Measurements from ENCODE around the gene CGB1. TPM values are rescaled to one million over a fixed set of nuclear protein-coding genes. Genes with fewer than 3 reads are reported as not detected.
"Not testable (repeated sequence)": the region's sequence is repeated elsewhere in the genome, so short reads cannot be mapped to it uniquely, and the experiment has no call there.

CGB1 gene
- total RNA-seq = not detected in 2 replicates

DNA sequence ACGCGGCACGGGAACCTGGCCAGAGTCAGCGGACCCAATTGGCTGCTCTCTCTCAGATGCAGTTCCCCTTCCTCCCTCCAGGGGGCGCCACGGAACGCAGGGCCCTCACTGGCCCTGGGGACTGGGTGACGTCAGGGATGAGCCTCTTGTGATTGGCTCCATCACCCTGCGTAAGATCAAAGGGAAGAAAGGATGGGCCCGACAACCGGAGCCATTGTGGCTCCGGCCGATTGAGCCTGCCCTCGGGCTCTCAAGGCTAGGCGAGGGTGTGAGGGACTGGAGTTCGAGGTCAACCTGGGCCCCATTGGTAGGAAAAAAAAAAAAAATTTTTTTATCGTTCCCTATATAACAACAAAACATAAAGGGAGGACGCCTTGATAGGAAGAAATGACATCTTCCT, at the start of gene CGB1:
CGB1 (minus strand) TSS at position 81 of the 400 bp plus-strand sequence. CDS start 184 bp downstream, outside the sequence.
- intact Hi-C loops (cut with micrococcal nuclease); DNase-seq; H3K4me3 Mint-ChIP-seq; POLR2A ChIA-PET; H3K36me3 Mint-ChIP-seq (ENCODE audit: low read depth); CTCF ChIA-PET; H3K27ac Mint-ChIP-seq; ATAC-seq (ENCODE audit: low read depth); H3K27me3 Mint-ChIP-seq; H3K9me3 Mint-ChIP-seq; H3K4me1 Mint-ChIP-seq: not testable (repeated sequence)

DNA sequence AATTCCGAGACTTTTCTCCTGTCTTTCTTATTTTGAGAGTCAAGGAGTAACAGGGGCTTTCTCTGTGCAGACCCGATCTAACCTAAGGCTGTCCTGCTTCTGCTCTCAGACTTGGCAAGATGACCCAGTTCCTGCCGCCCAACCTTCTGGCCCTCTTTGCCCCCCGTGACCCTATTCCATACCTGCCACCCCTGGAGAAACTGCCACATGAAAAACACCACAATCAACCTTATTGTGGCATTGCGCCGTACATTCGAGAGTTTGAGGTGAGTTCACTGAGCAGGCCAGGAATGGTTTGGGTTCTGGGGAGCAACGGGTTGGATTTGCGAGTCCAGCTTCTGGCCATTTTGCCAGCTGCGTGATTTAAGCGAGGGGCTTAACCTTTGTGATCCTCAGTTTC, 49.6 kb upstream of the CGB1 start:
- peak overlapping the region; percentile 93 for H3K27ac Mint-ChIP-seq
- H3K4me3 Mint-ChIP-seq = peak overlapping the region; percentile 93
- DNase-seq = no peak
- H3K9me3 Mint-ChIP-seq = no peaks in the 10 kb centered on the region
- ATAC-seq (ENCODE audit: low read depth) = no peak
- peaks cover 6% of the 10 kb centered on the region for H3K27me3 Mint-ChIP-seq
- intact Hi-C loops (cut with micrococcal nuclease) = loop anchor here (10.0 kb wide), 1 partner anchor 301 kb away; no protein-coding TSS in a partner anchor
- POLR2A ChIA-PET = interaction anchor here (0.6 to 1.0 kb wide), 3 partner anchors 10 to 28 kb away, joined by 3 to 5 read pairs (median 4); partner anchors contain the start of gene LIN7B
- TF ChIP-seq, protein P1, sequence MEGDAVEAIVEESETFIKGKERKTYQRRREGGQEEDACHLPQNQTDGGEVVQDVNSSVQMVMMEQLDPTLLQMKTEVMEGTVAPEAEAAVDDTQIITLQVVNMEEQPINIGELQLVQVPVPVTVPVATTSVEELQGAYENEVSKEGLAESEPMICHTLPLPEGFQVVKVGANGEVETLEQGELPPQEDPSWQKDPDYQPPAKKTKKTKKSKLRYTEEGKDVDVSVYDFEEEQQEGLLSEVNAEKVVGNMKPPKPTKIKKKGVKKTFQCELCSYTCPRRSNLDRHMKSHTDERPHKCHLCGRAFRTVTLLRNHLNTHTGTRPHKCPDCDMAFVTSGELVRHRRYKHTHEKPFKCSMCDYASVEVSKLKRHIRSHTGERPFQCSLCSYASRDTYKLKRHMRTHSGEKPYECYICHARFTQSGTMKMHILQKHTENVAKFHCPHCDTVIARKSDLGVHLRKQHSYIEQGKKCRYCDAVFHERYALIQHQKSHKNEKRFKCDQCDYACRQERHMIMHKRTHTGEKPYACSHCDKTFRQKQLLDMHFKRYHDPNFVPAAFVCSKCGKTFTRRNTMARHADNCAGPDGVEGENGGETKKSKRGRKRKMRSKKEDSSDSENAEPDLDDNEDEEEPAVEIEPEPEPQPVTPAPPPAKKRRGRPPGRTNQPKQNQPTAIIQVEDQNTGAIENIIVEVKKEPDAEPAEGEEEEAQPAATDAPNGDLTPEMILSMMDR (IDR thresholded peaks at IDR 0.05) = no peak
- peaks cover 48% of the 10 kb centered on the region for H3K36me3 Mint-ChIP-seq (ENCODE audit: low read depth)
- peaks cover 43% of the 10 kb centered on the region for H3K4me1 Mint-ChIP-seq
- CTCF ChIA-PET = interaction anchor here (1.2 to 3.7 kb wide), 2 partner anchors 12 to 27 kb away, joined by 4 to 18 read pairs; no protein-coding TSS in a partner anchor

DNA sequence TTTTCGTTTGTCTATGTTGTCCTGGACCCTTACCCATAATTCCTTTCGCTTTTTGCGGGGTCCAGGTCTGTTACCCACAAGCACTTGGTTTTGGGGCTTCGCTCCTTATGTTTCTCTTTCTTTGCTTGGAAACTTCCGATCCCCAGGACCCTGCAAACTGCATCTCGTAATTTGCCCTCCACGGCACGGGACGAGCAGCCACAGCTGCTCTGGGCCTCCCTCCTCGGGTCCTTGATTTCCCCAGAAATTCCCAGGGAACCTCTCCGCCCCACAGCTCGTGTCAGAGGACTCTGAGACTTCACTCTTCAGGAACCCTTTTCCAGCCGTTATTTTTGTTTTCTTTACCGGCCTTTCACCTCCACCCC, 49.2 kb upstream of the CGB1 start:
- ATAC-seq (ENCODE audit: low read depth) (no peak), DNase-seq (no peak)
- TF ChIP-seq, protein P1 (IDR thresholded peaks at IDR 0.05) = no peak
- H3K27me3 Mint-ChIP-seq = peaks cover 6% of the 10 kb centered on the region
- ChIA-PET POLR2A (interaction anchor here (1.0 kb wide), 1 partner anchor 12 kb away, joined by 4 read pairs; no protein-coding TSS in a partner anchor), CTCF (interaction anchor here (1.2 to 3.7 kb wide), 2 partner anchors 12 to 28 kb away, joined by 4 to 18 read pairs; no protein-coding TSS in a partner anchor)
- peak overlapping the region; percentile 93 for H3K27ac Mint-ChIP-seq
- H3K4me1 Mint-ChIP-seq = peaks cover 43% of the 10 kb centered on the region
- peak overlapping the region; percentile 93 for H3K4me3 Mint-ChIP-seq
- no peaks in the 10 kb centered on the region for H3K9me3 Mint-ChIP-seq
- intact Hi-C loops (cut with micrococcal nuclease) = loop anchor here (1.0 to 10.0 kb wide), 5 partner anchors 33 to 448 kb away; partner anchors contain the start of genes C19orf73, GYS1, NUCB1 and PPFIA3
- H3K36me3 Mint-ChIP-seq (ENCODE audit: low read depth) = peaks cover 45% of the 10 kb centered on the region

DNA sequence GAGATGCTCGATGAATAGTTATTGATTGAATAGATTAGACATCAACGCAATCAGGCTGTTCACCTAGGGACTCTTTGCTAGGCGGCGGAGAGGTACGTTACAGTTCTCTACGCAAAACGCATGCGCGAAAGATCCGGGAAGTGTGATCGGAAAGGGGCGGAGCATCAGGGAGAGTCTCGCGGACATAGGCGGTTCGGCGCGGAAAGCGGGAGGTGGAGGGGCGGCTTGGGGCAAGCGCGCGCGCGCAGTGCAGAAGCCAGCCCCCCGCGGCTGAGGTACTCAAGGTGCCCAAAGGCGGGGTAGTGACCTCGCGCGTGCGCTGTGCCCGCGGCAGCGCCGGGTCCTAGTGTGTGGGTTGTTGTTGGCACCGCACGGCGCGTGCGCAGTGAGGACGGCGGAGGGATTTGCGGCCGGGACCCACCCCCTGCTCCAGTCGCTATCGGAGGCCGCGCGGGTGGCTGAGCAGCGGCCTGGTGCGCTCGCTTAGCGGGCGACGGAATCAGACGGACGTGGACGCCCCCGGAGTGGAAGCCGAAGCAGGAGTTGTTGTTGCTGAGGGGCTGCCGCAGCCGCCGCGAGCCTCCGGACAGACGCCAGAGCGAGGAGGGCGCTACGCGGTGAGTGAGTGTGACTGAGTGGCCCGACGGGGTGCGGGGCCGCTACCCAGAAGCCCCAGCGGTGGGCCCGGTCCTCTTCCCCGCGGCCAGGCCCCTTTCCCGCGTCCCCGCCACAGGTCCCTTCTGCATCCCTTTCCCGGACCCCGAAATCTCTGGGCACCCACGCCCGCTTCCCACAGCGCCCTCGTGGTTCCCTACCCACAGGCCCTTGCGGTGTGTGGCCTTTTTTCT, 48.5 kb upstream of the CGB1 start, which contains the start of gene SNRNP70:
SNRNP70 (plus strand) TSS at position 432 of the 848 bp plus-strand sequence. CDS start 964 bp downstream, outside the sequence.
- Mint-ChIP-seq H3K9me3 (no peaks in the 10 kb centered on the region), H3K27ac (peak within 1 kb of the TSS; percentile 93), H3K4me1 (peaks cover 41% of the 10 kb centered on the region), H3K36me3 (ENCODE audit: low read depth) (peaks cover 39% of the 10 kb centered on the region), H3K27me3 (peaks cover 6% of the 10 kb centered on the region), H3K4me3 (peak within 1 kb of the TSS; percentile 93)
- TF ChIP-seq, protein P1 (IDR thresholded peaks at IDR 0.05) = no peak
- ChIA-PET POLR2A (interaction anchor here (1.0 kb wide), 1 partner anchor 13 kb away, joined by 4 read pairs; no protein-coding TSS in a partner anchor), CTCF (no interaction called here)
- intact Hi-C loops (cut with micrococcal nuclease) = loop anchor here (1.0 to 10.0 kb wide), 5 partner anchors 34 to 447 kb away; partner anchors contain the start of genes C19orf73, GYS1, NUCB1 and PPFIA3
- ATAC-seq (ENCODE audit: low read depth) (peak; percentile 97), DNase-seq (peak; percentile 99)

DNA sequence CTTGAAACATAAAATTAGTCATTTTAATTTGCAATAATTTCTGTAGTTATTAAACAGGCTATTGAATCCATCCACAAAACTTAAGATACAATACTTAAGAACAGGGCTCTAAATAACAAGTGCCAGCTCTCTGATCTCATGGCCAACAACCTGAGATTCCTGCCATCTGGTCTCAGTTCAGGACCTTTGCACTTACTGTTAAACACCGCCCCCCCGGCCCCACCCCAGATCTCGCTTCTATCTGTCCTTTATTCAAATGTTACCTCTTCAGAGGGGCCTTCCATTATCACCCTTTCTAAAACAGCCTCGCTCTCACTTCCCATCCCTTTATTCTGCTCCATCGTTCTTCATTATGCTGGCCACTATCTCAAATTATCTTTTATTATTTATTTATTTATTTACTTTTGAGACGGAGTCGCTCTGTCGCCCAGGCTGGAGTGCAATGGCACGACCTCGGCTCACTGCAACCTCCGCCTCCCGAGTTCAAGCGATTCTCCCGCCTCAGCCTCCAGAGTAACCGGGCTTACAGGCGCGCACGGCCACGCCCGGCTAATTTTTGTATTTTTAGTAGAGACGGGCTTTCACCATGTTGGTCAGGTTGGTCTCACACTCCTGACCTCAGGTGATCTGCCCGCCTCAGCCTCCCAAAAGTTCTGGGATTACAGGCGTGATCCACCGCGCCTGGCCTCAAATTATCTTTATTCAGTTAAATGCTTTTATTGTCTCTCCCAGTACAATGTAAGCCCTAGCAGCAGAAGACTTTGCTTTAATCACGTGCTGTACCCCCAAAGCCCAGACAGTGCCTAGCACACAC, 47.7 kb upstream of the CGB1 start:
- ATAC-seq (ENCODE audit: low read depth) = no peak
- H3K36me3 Mint-ChIP-seq (ENCODE audit: low read depth) = peaks cover 33% of the 10 kb centered on the region
- peak overlapping the region; percentile 93 for H3K27ac Mint-ChIP-seq
- no peaks in the 10 kb centered on the region for H3K9me3 Mint-ChIP-seq
- POLR2A ChIA-PET = no interaction called here
- peaks cover 6% of the 10 kb centered on the region for H3K27me3 Mint-ChIP-seq
- intact Hi-C loops (cut with micrococcal nuclease) = loop anchor here (1.0 to 10.0 kb wide), 5 partner anchors 34 to 446 kb away; partner anchors contain the start of genes C19orf73, GYS1, NUCB1 and PPFIA3
- no peak for DNase-seq
- CTCF ChIA-PET = no interaction called here
- peaks cover 39% of the 10 kb centered on the region for H3K4me1 Mint-ChIP-seq
- TF ChIP-seq, protein P1 (IDR thresholded peaks at IDR 0.05) = no peak
- H3K4me3 Mint-ChIP-seq = peak overlapping the region; percentile 93
